Measurements from ENCODE around the gene LRRC53.

The LRRC53 gene

DNA sequence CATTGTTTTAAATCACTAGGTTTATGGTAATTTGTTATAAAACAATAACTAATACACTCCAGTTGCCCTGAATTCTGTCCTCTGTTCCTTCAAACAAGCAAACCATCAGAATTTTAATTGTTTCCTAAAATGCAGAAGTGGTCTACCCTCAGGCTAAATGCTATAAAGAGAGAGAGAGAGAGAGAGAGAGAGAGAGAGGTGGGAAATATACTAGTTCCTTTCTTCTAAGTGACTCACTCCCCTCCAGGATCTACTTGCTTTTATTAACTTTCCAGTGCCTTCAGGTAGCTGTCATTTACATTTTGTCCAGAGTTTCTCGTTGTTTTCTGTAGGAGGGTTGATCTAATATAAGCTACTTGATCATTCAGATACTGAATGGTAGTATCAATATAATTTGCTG lies 26.4 kb downstream of the LRRC53 start:
- no peak for DNase-seq

DNA sequence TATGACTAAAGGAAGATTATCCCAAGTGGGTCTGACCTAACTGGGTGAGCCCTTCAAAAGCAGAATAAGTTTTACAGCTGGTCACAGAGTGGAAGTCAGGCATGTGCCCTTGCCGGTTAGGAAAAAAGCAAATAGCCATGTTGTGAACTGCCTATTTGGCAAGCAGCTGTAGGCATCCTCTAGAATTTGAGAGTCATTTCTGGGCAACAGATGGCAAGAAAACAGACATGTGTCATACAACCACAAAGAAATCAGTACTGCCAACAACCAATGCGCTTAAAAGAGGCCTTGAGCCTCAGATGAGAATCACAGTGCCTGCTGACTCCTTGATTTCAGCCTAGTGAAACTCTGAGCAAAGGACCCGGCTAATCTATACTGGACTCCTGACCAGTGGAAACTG lies 26.8 kb downstream of the LRRC53 start:
- DNase-seq = no peak

DNA sequence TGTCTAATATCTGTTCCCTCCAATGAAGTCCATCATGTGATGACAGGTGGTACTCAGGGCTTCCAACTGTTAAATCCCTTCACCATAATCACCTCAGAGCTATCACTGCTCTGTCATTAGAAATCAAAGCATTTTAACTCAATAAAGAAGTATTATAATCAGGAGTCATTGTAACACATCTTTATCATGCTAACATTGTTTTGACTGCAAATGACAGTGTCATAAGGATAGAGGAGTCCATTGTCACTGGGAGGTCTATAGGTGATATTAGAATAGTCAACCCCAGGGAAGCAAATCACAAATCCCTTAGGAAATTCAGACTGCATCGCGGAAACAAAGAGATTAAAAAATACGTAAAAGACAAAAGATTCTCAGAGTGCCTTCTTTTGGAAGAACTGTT lies 30.8 kb downstream of the LRRC53 start:
- no peak for DNase-seq

DNA sequence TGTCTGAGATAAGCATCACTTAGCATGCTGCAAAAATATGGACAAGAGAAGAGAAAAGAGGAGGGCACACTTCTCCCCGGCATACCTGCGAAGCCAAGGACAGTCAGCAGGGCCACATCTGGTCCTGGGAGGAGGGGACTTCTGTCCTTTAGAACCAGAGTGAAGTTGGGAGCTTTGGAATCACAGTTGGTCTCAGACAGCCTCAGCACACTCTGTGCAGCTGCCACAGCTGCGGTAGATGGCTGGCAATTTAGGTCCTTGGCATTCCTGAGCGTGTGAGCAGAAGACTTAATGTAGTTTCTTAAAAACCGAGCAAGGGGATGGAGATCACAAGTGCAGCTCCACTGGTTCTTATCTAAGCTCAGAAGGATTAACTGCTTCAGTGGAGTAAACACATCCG lies 32.3 kb downstream of the LRRC53 start:
- DNase-seq = no peak

DNA sequence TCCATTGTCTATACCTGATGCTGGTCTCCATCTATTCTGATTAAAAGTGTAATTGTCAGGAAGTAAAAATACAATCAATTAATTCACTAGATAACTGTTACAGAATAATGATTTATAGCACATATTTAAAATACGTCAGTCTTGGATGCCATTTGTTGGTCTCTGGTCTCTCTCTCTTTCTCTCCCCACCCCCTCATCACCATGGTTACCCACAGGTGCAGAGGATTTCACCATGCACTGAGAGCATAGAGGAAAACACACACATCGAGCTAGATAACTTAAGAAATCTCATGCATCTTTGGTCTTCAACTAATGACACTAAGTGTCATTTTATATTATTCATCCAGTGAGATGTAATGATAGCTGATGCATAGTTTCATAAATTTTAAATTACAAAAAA lies 33.4 kb downstream of the LRRC53 start:
- DNase-seq = no peak

DNA sequence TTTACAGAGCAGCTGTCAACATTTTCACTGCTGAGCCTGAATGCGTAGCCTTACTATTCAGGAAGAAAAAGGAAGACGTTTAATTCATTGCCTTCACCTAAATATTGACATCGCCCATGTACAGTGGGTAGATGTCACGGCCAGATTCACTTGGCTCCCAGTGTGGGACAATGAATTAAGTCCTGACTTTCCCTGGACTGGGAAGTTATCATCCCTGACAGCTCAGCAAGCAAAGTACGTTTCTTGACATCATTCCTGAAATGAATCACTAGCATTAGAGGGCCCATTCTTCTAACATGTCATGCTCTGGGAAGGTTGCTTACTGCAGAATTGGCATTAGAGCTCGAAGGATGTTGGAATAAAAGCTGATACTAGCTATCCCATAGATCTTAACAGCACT lies 37.8 kb downstream of the LRRC53 start:
- DNase-seq = no peak

DNA sequence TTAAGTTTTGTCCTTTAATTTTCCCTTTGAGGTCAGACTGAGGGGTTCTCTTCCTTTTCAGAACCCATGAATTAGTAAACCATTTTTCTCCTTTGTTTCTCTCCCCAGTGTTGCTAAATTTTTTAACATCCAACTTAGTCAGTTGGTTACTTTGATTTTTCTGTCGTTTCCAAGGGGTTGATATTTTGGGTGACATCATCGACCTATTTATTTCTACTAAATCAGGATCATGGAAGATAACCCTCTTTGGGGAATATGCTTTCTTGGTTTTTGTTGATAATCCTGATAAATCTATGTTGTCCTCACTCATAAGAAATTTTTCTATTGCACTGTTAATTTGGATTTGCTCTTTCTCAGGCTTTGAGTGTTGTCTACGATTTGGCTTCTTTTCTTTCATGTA lies 40.9 kb downstream of the LRRC53 start:
- DNase-seq = no peak

DNA sequence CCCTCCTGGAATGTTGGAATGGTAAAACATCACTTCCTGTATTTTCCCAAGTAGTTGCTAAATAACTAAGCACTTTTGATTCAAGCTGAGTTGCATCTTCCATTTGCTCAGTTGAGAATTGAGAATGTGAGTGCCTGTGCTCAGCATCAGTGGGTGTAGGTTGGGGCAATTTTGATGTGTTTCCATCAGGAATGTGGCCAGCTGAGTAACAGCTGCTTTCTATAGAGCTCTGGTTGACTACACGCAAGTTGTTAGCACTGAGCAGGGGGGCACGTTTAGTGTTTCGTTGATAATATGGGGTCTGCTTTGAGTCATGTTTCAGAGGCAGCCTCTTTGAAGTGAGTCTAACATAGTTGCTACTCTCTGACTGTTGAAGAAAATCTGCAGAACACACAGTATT lies 41.5 kb downstream of the LRRC53 start:
- no peak for DNase-seq

DNA sequence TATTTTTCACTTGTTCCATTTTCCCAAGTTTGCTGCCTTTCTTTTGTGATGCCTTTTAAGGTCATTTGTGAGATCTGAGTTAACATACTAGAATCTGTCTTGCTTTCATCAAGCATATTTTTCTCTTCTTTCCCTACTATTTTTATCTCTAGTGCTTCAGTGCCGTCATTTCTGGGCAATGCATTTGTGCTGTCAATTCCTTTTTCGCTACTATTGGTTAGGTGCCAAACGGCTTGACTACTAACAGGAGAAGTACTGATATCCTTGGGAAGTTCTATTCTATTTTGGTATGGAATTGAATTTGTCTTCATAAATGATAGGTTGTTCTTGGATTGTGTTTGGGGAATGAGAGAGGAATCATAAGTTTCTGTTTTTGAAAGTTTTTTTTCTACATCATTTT lies 42.2 kb downstream of the LRRC53 start:
- DNase-seq = no peak

DNA sequence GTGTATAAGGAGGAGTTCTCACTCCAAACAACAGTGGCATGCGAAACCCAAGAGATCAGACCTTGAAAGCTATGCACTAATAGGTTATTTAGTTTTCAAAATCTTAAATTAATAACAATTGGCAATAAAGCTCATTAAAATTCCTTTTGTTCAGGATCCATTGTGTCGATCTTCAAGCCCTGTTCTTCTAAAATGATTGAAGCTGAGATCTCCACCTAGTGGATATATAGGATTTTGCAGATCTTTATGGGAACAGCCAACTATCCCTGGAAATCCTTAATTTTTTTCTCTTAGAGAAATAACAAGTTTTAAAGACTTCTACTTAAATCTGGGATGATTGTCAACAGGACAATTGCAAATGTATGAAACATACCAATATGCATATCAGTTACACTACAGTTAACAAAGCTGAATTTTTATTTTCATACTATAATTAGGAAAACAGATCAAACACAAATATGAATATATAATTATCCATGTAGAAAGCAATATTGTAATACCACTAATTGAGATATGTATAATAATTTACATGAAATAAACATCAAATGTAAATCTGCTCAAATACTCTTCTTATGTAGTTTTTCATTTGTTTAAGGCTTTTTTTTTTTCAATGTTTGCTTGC lies 43.3 kb downstream of the LRRC53 start:
- DNase-seq = no peak

DNA sequence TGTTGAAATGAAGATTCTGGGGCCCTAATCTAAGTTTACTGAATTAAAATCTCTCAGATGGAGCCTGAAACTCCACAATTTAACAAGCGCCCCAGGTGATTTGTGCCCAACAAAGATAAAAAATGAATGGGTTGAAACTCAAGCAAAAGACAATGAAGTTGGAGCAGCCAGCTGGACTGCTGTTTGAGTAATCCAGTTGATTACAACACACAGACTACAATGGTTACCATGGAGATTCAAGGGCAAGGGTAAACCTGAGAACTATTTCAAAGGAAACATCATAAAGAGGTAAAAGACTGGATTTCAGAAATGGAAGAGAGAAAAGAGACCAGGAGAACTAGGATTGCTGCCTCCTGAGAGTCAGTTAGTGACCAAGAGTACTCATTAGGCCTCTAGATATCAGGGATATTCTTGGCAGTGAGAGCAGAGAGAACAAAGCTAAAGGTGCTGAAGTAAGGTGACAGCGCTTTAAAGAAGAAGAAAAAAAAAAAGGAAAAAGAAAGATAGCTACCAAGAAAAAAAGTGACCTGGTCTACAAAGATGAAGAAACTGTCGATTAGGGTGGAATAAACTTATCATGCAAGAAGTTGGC lies 44.5 kb downstream of the LRRC53 start:
- DNase-seq = no peak

DNA sequence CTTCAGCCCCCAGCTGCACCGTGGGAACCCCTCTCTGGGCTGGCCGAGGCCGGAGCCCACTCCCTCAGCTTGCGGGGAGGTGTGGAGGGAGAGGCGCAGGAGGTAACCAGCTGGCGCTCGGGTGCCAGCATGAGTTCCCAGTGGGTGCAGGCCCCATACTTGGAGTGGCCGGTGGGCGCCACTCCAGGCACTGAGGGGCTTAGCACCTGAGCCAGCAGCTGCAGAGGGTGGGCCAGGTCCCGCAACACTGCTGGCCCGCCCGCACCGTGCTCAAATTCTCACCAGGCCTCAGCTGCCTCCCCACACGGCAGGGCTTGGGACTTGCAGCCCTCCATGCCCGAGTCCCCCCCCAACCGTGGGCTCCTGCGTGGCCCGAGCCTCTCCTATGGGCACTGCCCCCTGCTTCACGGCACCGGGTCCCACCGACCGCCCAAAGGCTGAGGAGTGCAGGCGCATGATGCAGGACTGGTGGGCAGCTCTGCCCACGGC lies 47.2 kb downstream of the LRRC53 start:
- DNase-seq = no peak

DNA sequence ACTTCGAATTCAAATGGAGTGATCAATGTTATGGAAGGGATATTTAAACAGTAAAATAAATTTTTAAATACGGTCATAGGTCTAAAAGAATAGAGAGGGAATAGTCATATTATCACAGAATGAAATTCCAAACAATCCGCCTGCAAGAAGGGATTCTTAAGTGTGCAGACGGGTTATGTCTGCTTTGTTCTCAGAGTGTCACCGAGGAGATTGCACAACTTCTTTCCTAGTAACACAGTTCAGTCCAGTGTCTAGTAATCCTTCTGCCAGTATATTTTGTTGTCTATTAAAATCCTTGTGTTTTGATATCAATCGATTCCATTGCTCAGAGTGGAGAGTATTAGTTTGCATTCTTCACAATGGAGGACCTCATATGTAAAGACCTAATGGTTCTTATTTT lies 48.4 kb downstream of the LRRC53 start:
- no peak for DNase-seq

DNA sequence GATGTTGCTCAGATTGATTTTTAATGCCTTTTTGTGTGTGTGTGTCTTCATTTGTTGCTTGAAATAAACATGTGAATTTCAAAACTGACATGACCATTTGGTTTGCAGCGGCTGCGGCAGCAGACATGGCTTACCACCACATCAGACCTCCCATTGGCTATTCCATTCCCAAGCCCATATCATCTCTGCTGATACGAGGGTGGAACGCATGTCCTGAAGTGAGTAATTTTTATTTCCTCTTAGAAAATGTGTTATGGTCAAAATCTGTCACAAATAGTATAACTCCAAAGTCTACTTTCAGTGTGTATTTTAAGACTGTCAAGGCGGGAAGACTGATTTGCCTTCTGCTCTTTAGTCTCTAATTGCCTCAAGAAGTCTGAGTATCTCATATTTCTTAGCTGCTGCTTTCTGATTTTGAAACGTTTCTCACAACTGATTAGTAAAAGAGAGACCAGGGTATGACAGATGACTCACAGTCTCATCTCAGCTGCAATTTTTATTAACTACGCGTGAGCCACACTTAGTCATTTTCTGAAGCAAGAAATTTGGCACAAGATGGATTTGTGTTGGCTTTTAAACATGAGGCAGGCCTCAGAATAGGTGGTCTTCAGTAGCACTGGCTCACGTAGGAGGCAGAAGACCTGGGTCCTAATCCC lies 49.0 kb downstream of the LRRC53 start:
- no peak for DNase-seq

DNA sequence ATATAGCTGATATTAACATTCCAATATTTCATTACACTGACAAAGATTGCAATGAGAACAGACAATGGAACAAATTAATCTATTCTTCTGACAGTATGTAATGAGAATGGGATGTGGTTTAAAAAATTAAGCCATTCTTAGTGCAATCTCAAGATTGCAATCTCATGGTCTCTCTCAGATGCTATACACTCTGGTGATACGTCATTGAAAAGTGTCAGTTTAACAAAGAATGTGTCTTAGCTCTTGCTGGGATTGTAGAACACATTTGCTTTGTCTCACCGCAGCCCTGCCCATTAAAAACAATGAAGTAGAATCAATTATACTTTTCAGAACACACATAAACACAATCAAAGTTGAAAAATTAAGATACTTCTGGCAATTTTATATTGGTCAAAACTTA lies 55.2 kb downstream of the LRRC53 start:
- no peak for DNase-seq

DNA sequence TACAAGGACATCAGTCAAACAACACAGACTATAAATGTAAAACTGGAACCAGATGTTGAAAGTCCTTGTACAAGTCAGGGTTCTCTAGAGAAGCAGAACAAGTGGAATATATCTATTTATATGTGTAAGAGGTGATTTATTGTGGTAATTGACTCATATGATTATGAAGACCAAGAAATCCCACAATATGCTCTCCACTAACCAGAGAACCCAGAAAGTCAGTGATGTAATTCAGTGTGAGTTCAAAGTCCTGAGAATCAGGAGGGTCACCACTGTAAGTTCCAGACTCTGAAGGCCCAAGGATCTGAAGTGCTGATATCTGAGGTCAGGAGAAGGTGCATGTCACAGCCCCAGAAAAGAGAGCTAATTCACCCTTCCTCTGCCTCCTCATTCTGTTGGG lies 57.0 kb downstream of the LRRC53 start:
- no peak for DNase-seq

DNA sequence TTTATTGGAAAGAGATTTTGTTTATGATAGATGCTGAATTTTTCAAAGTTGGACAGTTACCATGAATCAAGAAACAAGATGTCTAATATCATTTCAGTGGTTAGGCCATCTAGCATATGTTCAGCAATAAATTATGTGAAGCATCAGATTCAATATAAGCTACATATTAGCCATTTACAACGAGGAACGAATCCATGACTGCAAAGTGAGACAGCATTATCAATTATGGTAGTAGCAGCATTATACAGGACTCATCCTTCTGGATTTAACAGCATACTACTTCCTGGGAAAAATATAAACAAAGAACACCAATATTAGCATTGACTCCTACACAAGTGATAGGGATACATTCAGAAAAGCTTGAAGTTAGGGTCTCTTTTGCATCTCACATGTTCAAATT lies 59.1 kb downstream of the LRRC53 start:
- no peak for DNase-seq

DNA sequence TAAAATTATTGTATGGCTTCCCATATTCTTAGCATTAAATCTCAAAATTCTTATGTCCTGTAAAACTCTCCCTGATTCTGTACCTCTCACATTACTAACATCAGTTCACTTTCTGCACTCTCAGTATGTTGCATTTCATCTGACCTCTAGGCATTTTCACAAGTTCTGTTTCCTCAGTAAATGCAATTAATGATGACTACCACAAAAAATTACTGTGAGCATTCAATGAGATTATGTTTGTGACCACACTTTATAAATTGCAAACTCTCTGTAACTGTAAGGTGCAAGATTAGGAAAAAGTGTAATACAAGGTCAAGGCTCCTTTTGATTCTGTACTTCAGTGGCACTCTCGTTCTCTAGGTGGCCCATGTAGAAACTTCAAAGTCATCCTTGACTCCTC lies 60.4 kb downstream of the LRRC53 start:
- DNase-seq = no peak

DNA sequence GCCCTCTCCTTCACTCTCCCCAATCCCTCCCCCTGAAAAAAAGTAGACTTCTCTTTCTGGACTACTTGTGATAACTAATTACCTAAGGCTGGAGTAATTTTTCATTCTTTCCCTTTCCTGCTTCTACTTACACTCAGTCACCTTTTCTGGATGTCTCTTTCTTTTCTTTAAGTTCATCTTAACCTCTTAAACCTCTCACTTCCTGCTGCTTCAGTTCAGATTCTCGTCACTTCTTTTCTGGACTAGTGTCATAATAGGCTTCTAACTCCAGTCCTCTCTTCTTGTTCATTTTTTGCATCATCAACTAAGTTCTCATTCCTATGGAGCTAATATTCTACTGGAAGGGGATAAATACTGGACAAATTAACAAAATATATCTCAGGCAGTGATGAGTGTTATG lies 75.4 kb downstream of the LRRC53 start:
- DNase-seq = no peak

DNA sequence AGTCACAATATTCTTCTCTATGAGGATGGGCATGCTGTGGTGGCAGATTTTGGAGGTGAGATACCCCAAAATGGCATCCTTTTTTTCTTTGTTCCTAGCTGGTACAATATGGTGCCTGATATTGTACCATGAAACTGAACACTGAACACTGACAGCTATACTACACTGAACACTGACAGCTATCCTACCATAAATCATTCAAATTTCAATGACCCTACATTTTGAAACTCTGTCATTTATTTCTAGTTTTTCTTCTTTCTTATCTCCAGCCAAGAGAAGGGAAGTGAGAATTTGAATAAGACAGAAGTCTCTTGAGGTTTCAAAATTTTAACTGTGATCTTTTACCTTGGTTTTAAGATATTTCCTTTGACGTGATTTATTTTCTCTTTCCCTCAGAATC lies 76.3 kb downstream of the LRRC53 start:
- no peak for DNase-seq

DNA sequence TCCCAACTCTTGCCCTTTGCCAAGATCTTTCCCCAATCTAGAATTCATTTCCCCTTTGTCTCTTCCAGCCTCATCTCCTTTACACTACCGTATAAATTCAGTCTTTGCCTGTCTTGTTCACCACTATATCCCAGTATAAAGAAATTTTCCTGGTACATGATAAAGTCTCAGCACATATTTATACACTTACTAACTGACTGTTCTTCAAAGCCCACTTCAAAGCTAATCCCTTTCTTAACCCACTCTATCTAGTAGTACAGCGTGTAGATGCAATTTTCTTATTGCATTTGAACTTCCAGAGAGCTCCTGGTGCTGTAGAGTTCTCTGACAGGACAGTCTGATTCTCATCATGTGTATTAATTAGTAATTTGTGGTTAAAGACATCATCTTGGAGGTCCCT lies 78.1 kb downstream of the LRRC53 start:
- DNase-seq = no peak

DNA sequence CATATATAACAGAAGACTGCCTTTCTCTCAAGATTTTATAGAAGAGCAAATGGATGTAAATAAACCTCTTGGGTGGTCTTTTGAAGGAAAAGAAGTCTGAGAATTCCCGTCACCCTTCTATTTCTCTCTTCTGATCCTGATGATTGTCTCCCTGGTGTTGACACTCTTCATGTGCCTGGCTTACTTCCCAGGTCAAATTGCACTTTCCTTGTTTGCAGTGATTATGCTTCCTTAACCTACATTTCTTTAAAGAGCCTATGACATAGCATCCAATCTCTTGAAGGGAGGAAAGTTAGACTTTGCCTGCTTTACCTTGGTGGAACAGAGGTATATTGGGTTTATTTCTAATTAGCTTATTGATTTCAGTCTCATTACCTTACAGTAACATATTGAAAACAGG lies 80.1 kb downstream of the LRRC53 start:
- no peak for DNase-seq

DNA sequence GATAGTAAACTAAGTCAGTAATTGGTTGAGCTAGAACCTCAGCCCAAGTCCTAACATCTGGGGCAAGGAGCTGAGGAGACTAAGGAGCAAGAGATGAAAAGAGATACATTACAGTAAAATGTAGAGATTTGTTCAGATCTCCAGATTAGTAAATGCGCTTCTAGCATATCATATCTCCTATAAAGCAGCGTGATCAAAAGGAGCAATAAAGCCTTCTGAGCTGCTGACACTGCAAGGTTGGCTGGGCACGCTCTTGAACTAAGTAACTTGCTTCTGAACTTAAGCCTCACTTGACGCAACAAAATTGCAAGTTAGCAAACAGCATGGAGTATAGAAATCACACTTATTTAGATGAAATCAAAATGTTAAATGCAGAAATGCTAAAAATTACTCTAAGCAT lies 80.9 kb downstream of the LRRC53 start:
- no peak for DNase-seq

DNA sequence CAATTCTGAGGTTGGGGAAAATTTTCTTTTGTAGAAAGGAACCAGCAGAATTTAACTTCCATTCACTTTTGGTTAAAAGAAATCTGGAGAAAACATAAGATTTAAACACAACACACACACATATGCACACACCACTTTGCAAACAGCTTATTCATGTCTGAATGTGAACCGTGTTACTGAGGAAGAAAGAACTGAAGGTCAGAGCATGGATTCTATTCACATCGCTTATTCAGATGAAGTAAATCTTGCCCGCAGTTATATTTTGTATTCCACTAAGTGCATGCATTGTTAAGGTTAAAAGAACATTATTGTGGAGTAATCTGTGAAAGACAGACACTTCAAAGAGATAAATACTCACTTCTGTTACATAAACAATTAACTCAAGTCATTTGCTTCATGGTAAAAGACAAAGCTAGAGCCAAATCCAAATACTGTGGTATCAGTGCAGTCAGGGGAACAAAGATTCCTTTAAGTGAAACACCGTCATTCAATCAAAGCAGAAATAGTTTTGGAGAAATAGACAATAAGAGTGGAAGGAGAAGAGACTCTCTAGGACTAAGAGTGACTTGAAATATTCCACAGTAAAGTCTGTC lies 82.0 kb downstream of the LRRC53 start:
- DNase-seq = no peak
